ENCODE results near the gene MAPK7.

DNA sequence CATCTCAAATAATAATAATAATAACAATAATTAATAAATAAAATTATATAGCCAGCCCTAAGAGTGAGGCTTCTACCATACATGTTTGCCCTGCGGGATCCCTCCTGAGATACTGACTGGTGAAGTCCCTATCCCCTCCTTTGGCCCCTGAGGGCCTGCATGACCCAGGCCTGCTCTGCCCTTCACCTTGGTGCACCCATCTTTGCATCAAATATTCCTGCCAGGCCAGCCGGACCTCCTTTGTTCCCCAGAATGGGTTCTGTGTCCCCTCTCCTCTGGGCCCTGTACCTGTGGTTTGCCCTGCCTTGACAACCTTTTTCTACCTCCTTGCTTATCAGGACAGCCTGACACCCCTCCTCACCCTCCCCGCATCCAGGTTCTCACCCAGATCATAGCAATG, 30.8 kb downstream of the MAPK7 start:
- TF ChIP-seq, protein P1, sequence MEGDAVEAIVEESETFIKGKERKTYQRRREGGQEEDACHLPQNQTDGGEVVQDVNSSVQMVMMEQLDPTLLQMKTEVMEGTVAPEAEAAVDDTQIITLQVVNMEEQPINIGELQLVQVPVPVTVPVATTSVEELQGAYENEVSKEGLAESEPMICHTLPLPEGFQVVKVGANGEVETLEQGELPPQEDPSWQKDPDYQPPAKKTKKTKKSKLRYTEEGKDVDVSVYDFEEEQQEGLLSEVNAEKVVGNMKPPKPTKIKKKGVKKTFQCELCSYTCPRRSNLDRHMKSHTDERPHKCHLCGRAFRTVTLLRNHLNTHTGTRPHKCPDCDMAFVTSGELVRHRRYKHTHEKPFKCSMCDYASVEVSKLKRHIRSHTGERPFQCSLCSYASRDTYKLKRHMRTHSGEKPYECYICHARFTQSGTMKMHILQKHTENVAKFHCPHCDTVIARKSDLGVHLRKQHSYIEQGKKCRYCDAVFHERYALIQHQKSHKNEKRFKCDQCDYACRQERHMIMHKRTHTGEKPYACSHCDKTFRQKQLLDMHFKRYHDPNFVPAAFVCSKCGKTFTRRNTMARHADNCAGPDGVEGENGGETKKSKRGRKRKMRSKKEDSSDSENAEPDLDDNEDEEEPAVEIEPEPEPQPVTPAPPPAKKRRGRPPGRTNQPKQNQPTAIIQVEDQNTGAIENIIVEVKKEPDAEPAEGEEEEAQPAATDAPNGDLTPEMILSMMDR (tag by site-specific recombination; IDR thresholded peaks at IDR 0.05): no peak
- TF ChIP-seq ZFP37 (tag by site-specific recombination; IDR thresholded peaks at IDR 0.05): no peak
- TF ChIP-seq ZNF830 (tag by site-specific recombination; IDR thresholded peaks at IDR 0.05; ENCODE audit: low read depth): no peak
